ENCODE results near the gene ARHGEF2.
A peak's percentile ranks its signal among the peaks of the same experiment; 100 is the strongest.

Gene ARHGEF2

GRCh38 chr1:155918660-155919059 is 59.7 kb downstream of the ARHGEF2 start:
- Histone ChIP-seq H4K91ac (ENCODE audit: low read depth, low read length) (no peak overlapping the region), H3K79me2 (ENCODE audit: control insufficient read depth, insufficient read depth, low read length, poor library complexity) (no peaks in the 10 kb centered on the region), H3K4ac (ENCODE audit: low read depth, low read length) (no peak overlapping the region), H2BK5ac (ENCODE audit: low read depth, low read length, poor library complexity) (no peak overlapping the region), H4K8ac (ENCODE audit: low read depth, low read length) (no peak overlapping the region), H2BK120ac (ENCODE audit: insufficient read depth, low read length, poor library complexity) (no peak overlapping the region), H2BK12ac (ENCODE audit: low read length) (no peak overlapping the region), H3K36me3 (ENCODE audit: control insufficient read depth in 1 of 2, insufficient read depth in 2 of 2, low read length in 2 of 2) (peaks cover 35 to 64% of the 10 kb centered on the region in 2 experiments), H2AK5ac (ENCODE audit: low read length) (no peak overlapping the region), H3K79me1 (ENCODE audit: low read length) (no peaks in the 10 kb centered on the region), H3K9ac (ENCODE audit: low read length) (no peak overlapping the region), H3K4me3 (ENCODE audit: low read depth, low read length) (no peak overlapping the region), H3K23ac (ENCODE audit: low read length) (no peak overlapping the region), H2AFZ (ENCODE audit: insufficient read depth, low read length, poor library complexity) (no peak overlapping the region), H3K27ac (ENCODE audit: low read depth, low read length) (no peak overlapping the region), H3K9me3 (ENCODE audit: insufficient read depth, low read depth, low read length) (no peaks in the 10 kb centered on the region), H3K4me1 (ENCODE audit: control insufficient read depth in 1 of 2, insufficient read depth in 2 of 2, low read length in 2 of 2) (no peaks in the 10 kb centered on the region), H3K18ac (ENCODE audit: low read length) (no peak overlapping the region), H3K27me3 (ENCODE audit: insufficient read depth, low read length) (no peaks in the 10 kb centered on the region), H4K12ac (ENCODE audit: low read depth, low read length) (no peak overlapping the region), H3K4me2 (ENCODE audit: low read length) (no peak overlapping the region), H3K14ac (ENCODE audit: low read length) (no peak overlapping the region)
- WGBS (ENCODE audit: extremely low coverage, insufficient coverage, insufficient read length) = no CpG with 5 or more reads among the region's 3 CpGs
- no peak for DNase-seq

- H3K23ac ChIP-seq (ENCODE audit: low read length) = no peak overlapping the region
- no peak overlapping the region for H3K4me3 ChIP-seq (ENCODE audit: low read depth, low read length)
- no peaks in the 10 kb centered on the region for H3K9me3 ChIP-seq (ENCODE audit: insufficient read depth, low read depth, low read length)
- H2AFZ ChIP-seq (ENCODE audit: insufficient read depth, low read length, poor library complexity) = no peak overlapping the region
- H3K36me3 ChIP-seq (ENCODE audit: control insufficient read depth in 1 of 2, insufficient read depth in 2 of 2, low read length in 2 of 2) = peaks cover 26 to 39% of the 10 kb centered on the region in 2 experiments
- no peak for DNase-seq
- H4K91ac ChIP-seq (ENCODE audit: low read depth, low read length) = no peak overlapping the region
- H2BK120ac ChIP-seq (ENCODE audit: insufficient read depth, low read length, poor library complexity) = no peak overlapping the region
- H3K18ac ChIP-seq (ENCODE audit: low read length) = no peak overlapping the region
- no peak overlapping the region for H3K9ac ChIP-seq (ENCODE audit: low read length)
- WGBS (ENCODE audit: extremely low coverage, insufficient coverage, insufficient read length) = no CpG with 5 or more reads among the region's 6 CpGs
- no peak overlapping the region for H2BK5ac ChIP-seq (ENCODE audit: low read depth, low read length, poor library complexity)
- no peak overlapping the region for H3K27ac ChIP-seq (ENCODE audit: low read depth, low read length)
- H3K79me2 ChIP-seq (ENCODE audit: control insufficient read depth, insufficient read depth, low read length, poor library complexity) = peaks cover 3% of the 10 kb centered on the region
- H3K14ac ChIP-seq (ENCODE audit: low read length) = no peak overlapping the region
- H4K12ac ChIP-seq (ENCODE audit: low read depth, low read length) = no peak overlapping the region
- H4K8ac ChIP-seq (ENCODE audit: low read depth, low read length) = no peak overlapping the region
- H3K4ac ChIP-seq (ENCODE audit: low read depth, low read length) = no peak overlapping the region
- H3K27me3 ChIP-seq (ENCODE audit: insufficient read depth, low read length) = no peaks in the 10 kb centered on the region
- H3K4me2 ChIP-seq (ENCODE audit: low read length) = no peak overlapping the region
- peaks cover 6% of the 10 kb centered on the region for H3K79me1 ChIP-seq (ENCODE audit: low read length)
- no peak overlapping the region for H2AK5ac ChIP-seq (ENCODE audit: low read length)
- peaks cover 0 to 2% of the 10 kb centered on the region in 2 experiments for H3K4me1 ChIP-seq (ENCODE audit: control insufficient read depth in 1 of 2, insufficient read depth in 2 of 2, low read length in 2 of 2)
- no peak overlapping the region for H2BK12ac ChIP-seq (ENCODE audit: low read length)
Measured at GRCh38 chr1:155913969-155914757, 64.2 kb downstream of the ARHGEF2 start.

- H2AFZ ChIP-seq (ENCODE audit: insufficient read depth, low read length, poor library complexity) = no peak overlapping the region
Measured at GRCh38 chr1:155912056-155912536, 66.3 kb downstream of the ARHGEF2 start.

GRCh38 chr1:155911156-155912055 is 66.9 kb downstream of the ARHGEF2 start, which contains the start of gene RIT1:
RIT1 (minus strand) TSS chr1:155911349; CDS start chr1:155910761, 588 bp downstream.
- H3K79me2 ChIP-seq (ENCODE audit: control insufficient read depth, insufficient read depth, low read length, poor library complexity) = peaks cover 3% of the 10 kb centered on the region
- no peaks in the 10 kb centered on the region for H3K27me3 ChIP-seq (ENCODE audit: insufficient read depth, low read length)
- no peak within 1 kb of the TSS for H2AK5ac ChIP-seq (ENCODE audit: low read length)
- H2AFZ ChIP-seq (ENCODE audit: insufficient read depth, low read length, poor library complexity) = peak within 1 kb of the TSS; percentile 37
- peak within 1 kb of the TSS; percentile 82 for H3K4me3 ChIP-seq (ENCODE audit: low read depth, low read length)
- peak within 1 kb of the TSS; percentile 87 for H3K4me2 ChIP-seq (ENCODE audit: low read length)
- peak; percentile 79 to 80 for DNase-seq
- peaks cover 6% of the 10 kb centered on the region for H3K79me1 ChIP-seq (ENCODE audit: low read length)
- peak within 1 kb of the TSS; percentile 18 for H3K18ac ChIP-seq (ENCODE audit: low read length)
- H3K27ac ChIP-seq (ENCODE audit: low read depth, low read length) = peak within 1 kb of the TSS; percentile 59
- H2BK5ac ChIP-seq (ENCODE audit: low read depth, low read length, poor library complexity) = no peak within 1 kb of the TSS
- peak within 1 kb of the TSS; percentile 23 for H3K14ac ChIP-seq (ENCODE audit: low read length)
- H2BK120ac ChIP-seq (ENCODE audit: insufficient read depth, low read length, poor library complexity) = peak within 1 kb of the TSS; percentile 23
- H3K36me3 ChIP-seq (ENCODE audit: control insufficient read depth in 1 of 2, insufficient read depth in 2 of 2, low read length in 2 of 2) = peaks cover 37 to 43% of the 10 kb centered on the region in 2 experiments
- no peak within 1 kb of the TSS for H3K23ac ChIP-seq (ENCODE audit: low read length)
- no peaks in the 10 kb centered on the region for H3K9me3 ChIP-seq (ENCODE audit: insufficient read depth, low read depth, low read length)
- no peak within 1 kb of the TSS for H2BK12ac ChIP-seq (ENCODE audit: low read length)
- H3K4ac ChIP-seq (ENCODE audit: low read depth, low read length) = no peak within 1 kb of the TSS
- H3K9ac ChIP-seq (ENCODE audit: low read length) = peak within 1 kb of the TSS; percentile 71
- H3K4me1 ChIP-seq (ENCODE audit: control insufficient read depth in 1 of 2, insufficient read depth in 2 of 2, low read length in 2 of 2) = peaks cover 0 to 2% of the 10 kb centered on the region in 2 experiments
- H4K8ac ChIP-seq (ENCODE audit: low read depth, low read length) = peak within 1 kb of the TSS; percentile 44
- no CpG with 5 or more reads among the region's 34 CpGs for WGBS (ENCODE audit: extremely low coverage, insufficient coverage, insufficient read length)
- peak within 1 kb of the TSS; percentile 9 for H4K91ac ChIP-seq (ENCODE audit: low read depth, low read length)
- H4K12ac ChIP-seq (ENCODE audit: low read depth, low read length) = peak within 1 kb of the TSS; percentile 76

More at GRCh38 chr1:155912056-155912536, 66.3 kb downstream of the ARHGEF2 start:
- H3K9me3 ChIP-seq (ENCODE audit: insufficient read depth, low read depth, low read length) = no peaks in the 10 kb centered on the region
- WGBS (ENCODE audit: extremely low coverage, insufficient coverage, insufficient read length) = no CpG with 5 or more reads among the region's 11 CpGs
- peaks cover 0 to 2% of the 10 kb centered on the region in 2 experiments for H3K4me1 ChIP-seq (ENCODE audit: control insufficient read depth in 1 of 2, insufficient read depth in 2 of 2, low read length in 2 of 2)
- no peak overlapping the region for H3K23ac ChIP-seq (ENCODE audit: low read length)
- no peak overlapping the region for H3K9ac ChIP-seq (ENCODE audit: low read length)
- H2BK5ac ChIP-seq (ENCODE audit: low read depth, low read length, poor library complexity) = no peak overlapping the region
- no peak overlapping the region for H3K4ac ChIP-seq (ENCODE audit: low read depth, low read length)
- peak; percentile 54 to 63 for DNase-seq
- no peak overlapping the region for H3K14ac ChIP-seq (ENCODE audit: low read length)
- H3K18ac ChIP-seq (ENCODE audit: low read length) = no peak overlapping the region
- H4K12ac ChIP-seq (ENCODE audit: low read depth, low read length) = peak overlapping the region; percentile 69
- peaks cover 3% of the 10 kb centered on the region for H3K79me2 ChIP-seq (ENCODE audit: control insufficient read depth, insufficient read depth, low read length, poor library complexity)
- H3K36me3 ChIP-seq (ENCODE audit: control insufficient read depth in 1 of 2, insufficient read depth in 2 of 2, low read length in 2 of 2) = peaks cover 33 to 41% of the 10 kb centered on the region in 2 experiments
- no peak overlapping the region for H2BK120ac ChIP-seq (ENCODE audit: insufficient read depth, low read length, poor library complexity)
- no peak overlapping the region for H4K91ac ChIP-seq (ENCODE audit: low read depth, low read length)
- no peak overlapping the region for H3K4me3 ChIP-seq (ENCODE audit: low read depth, low read length)
- H3K4me2 ChIP-seq (ENCODE audit: low read length) = no peak overlapping the region
- no peak overlapping the region for H3K27ac ChIP-seq (ENCODE audit: low read depth, low read length)
- H4K8ac ChIP-seq (ENCODE audit: low read depth, low read length) = no peak overlapping the region
- H2BK12ac ChIP-seq (ENCODE audit: low read length) = no peak overlapping the region
- H2AK5ac ChIP-seq (ENCODE audit: low read length) = no peak overlapping the region
- H3K79me1 ChIP-seq (ENCODE audit: low read length) = peaks cover 6% of the 10 kb centered on the region
- no peaks in the 10 kb centered on the region for H3K27me3 ChIP-seq (ENCODE audit: insufficient read depth, low read length)

All from trophoblast cell (in vitro differentiated cells and primary cell).